SKM-1 treated with dmso at 0.1 percent for 144 hours (cell line): ENCODE measurements around the gene ALG8.

Experiments
- DNase-seq: peaks from one replicate; lab custom pipeline; 2025; ENCODE audit not compliant: unreplicated experiment; lab: John Stamatoyannopoulos, UW

ALG8 gene

GRCh38 chr11:78160557-78160956 lies 21.1 kb upstream of the ALG8 start:
- DNase-seq = no peak

GRCh38 chr11:78158987-78159652 lies 19.7 kb upstream of the ALG8 start:
- no peak for DNase-seq

- DNase-seq = no peak
These were observed 16.9 kb upstream of the ALG8 start for GRCh38 chr11:78156127-78156844.

- DNase-seq = no peak
These were observed 12.4 kb upstream of the ALG8 start for GRCh38 chr11:78151804-78152203.

- no peak for DNase-seq
These were observed 11.3 kb upstream of the ALG8 start for GRCh38 chr11:78150754-78151153.

GRCh38 chr11:78150346-78150745 lies 10.9 kb upstream of the ALG8 start:
- no peak for DNase-seq

GRCh38 chr11:78149646-78150045 lies 10.2 kb upstream of the ALG8 start:
- DNase-seq = no peak

- no peak for DNase-seq
These were observed 8.4 kb upstream of the ALG8 start for GRCh38 chr11:78147807-78148206.

- no peak for DNase-seq
These were observed 6.1 kb upstream of the ALG8 start for GRCh38 chr11:78145511-78146025.

- DNase-seq = no peak
These were observed 1.1 kb upstream of the ALG8 start for GRCh38 chr11:78140392-78141077.

- DNase-seq = peak; percentile 42
These were observed 568 bp downstream of the ALG8 start for GRCh38 chr11:78138694-78139421.

GRCh38 chr11:78138291-78138690 lies 1.1 kb downstream of the ALG8 start:
- no peak for DNase-seq

- no peak for DNase-seq
These were observed 7.0 kb downstream of the ALG8 start for GRCh38 chr11:78132475-78132874.

- DNase-seq = no peak
These were observed 7.5 kb downstream of the ALG8 start for GRCh38 chr11:78131956-78132355.

GRCh38 chr11:78127403-78127802 lies 12.0 kb downstream of the ALG8 start:
- DNase-seq = peak; percentile 19

- no peak for DNase-seq
These were observed 26.7 kb downstream of the ALG8 start for GRCh38 chr11:78112582-78113275.

- DNase-seq = no peak
These were observed 28.1 kb downstream of the ALG8 start for GRCh38 chr11:78111298-78111697.

- no peak for DNase-seq
These were observed 28.6 kb downstream of the ALG8 start for GRCh38 chr11:78110830-78111229.

GRCh38 chr11:78110351-78110750 lies 29.1 kb downstream of the ALG8 start:
- DNase-seq = no peak

- DNase-seq = no peak
These were observed 30.1 kb downstream of the ALG8 start for GRCh38 chr11:78109081-78110015.
